Endodermal cell (in vitro differentiated cells): ENCODE results near the gene CTNNA2. TPM values are rescaled to one million over a fixed set of nuclear protein-coding genes. Genes with fewer than 3 reads are reported as not detected.

Experiments
- DNase-seq: peaks from one replicate; pipeline ENCODE4 v3.0.0-alpha.2; 2017
- H3K27ac ChIP-seq: 2 replicates; pipeline ENCODE4 v1.5.1; 2013; ENCODE audit warnings: mild to moderate bottlenecking, low read depth, low read length, moderate library complexity
- H3K27me3 ChIP-seq: 2 replicates; pipeline ENCODE4 v1.6.1; 2013; ENCODE audit warnings: mild to moderate bottlenecking, low read length, moderate library complexity; ENCODE audit not compliant: insufficient read depth, control insufficient read depth, poor library complexity, severe bottlenecking
- H3K36me3 ChIP-seq: 2 replicates; pipeline ENCODE4 v1.7.0; 2013; ENCODE audit warnings: mild to moderate bottlenecking, low read length, moderate library complexity; ENCODE audit not compliant: control insufficient read depth, insufficient read depth
- H3K4me1 ChIP-seq: one replicate; pipeline ENCODE4 v1.7.0; 2013; ENCODE audit warnings: low read length; ENCODE audit not compliant: control insufficient read depth, insufficient read depth
- H3K4me3 ChIP-seq: 2 replicates; pipeline ENCODE4 v1.5.1; 2013; ENCODE audit warnings: mild to moderate bottlenecking, low read length, moderate library complexity
- H3K9ac ChIP-seq: 2 replicates; pipeline ENCODE4 v1.6.1; 2013; ENCODE audit warnings: mild to moderate bottlenecking, low read length, moderate library complexity; ENCODE audit not compliant: poor library complexity, severe bottlenecking; ENCODE audit errors: extremely low read depth
- H3K9me3 ChIP-seq: 2 replicates; pipeline ENCODE4 v1.6.1; 2013; ENCODE audit warnings: mild to moderate bottlenecking, low read length, moderate library complexity; ENCODE audit not compliant: control insufficient read depth
- H3K27ac Mint-ChIP-seq: 2 replicates; pipeline ENCODE4 v1.8.0; 2020; ENCODE audit warnings: mixed read lengths
- H3K27me3 Mint-ChIP-seq: 2 replicates; pipeline ENCODE4 v1.8.0; 2021; ENCODE audit warnings: mild to moderate bottlenecking, mixed read lengths; ENCODE audit not compliant: insufficient read depth
- H3K36me3 Mint-ChIP-seq: 2 replicates; pipeline ENCODE4 v1.8.0; 2020; ENCODE audit warnings: low read depth, mixed read lengths
- H3K4me1 Mint-ChIP-seq: 2 replicates; pipeline ENCODE4 v1.8.0; 2020; ENCODE audit warnings: mixed read lengths
- H3K4me3 Mint-ChIP-seq: 2 replicates; pipeline ENCODE4 v1.8.0; 2020; ENCODE audit warnings: mild to moderate bottlenecking, moderate library complexity, mixed read lengths
- H3K9me3 Mint-ChIP-seq: 2 replicates; pipeline ENCODE4 v1.8.0; 2020; ENCODE audit warnings: mild to moderate bottlenecking, mixed read lengths
- CTCF ChIP-seq: fragments of 200-600 bp; sonication (generic); conservative IDR thresholded peaks from 2 replicates; pipeline ENCODE4 v1.5.0; 2021; ENCODE audit warnings: antibody characterized with exemption, mild to moderate bottlenecking
- WGBS, 2 experiments: methylation state at CpG; one replicate each; pipeline versions ENCODE4 v1.1.5 to v1.1.7; 2013; ENCODE audit warnings: missing lambda C conversion rate in 2 of 2, mixed read lengths in 1 of 2; ENCODE audit not compliant: insufficient coverage in 1 of 2, insufficient read length in 1 of 2; 5-methylcytosine and 5-hydroxymethylcytosine counted together
- total RNA-seq, 2 donors: library from RNA; stranded (reverse); fragmentation: NEBNext Ultra II Directional in 1 of 2; extraction: Animal tissue kit (Norgen Biotek cat#: 25700) in 1 of 2; gene quantifications; 2 replicates in 1 of 2; 3 replicates in 1 of 2; pipeline ENCODE4 v1.2.1, GENCODE V29; 2021

CTNNA2 gene
- total RNA-seq, 2 donors from 2014 or later, result 7.7 to 9.8 TPM

GRCh38 chr2:80324525-80324924 lies 811.7 kb downstream of the CTNNA2 start:
- no peaks in the 10 kb centered on the region for H3K9me3 Mint-ChIP-seq
- no peak for DNase-seq
- peaks cover 36% of the 10 kb centered on the region for H3K4me1 Mint-ChIP-seq
- Histone ChIP-seq H3K9me3 (no peaks in the 10 kb centered on the region), H3K4me1 (peaks cover 5% of the 10 kb centered on the region), H3K9ac (no peak overlapping the region), H3K27ac (no peak overlapping the region), H3K27me3 (peaks cover 18% of the 10 kb centered on the region), H3K36me3 (no peaks in the 10 kb centered on the region), H3K4me3 (no peak overlapping the region)
- H3K4me3 Mint-ChIP-seq, result no peak overlapping the region
- no peak for TF ChIP-seq CTCF
- no peaks in the 10 kb centered on the region for H3K36me3 Mint-ChIP-seq
- no peak overlapping the region for H3K27ac Mint-ChIP-seq
- WGBS, 2 experiments, result 48 to 64% methylated on average over 3 of the region's 3 CpGs
- H3K27me3 Mint-ChIP-seq, result peaks cover 11% of the 10 kb centered on the region

GRCh38 chr2:80326214-80326613 lies 813.4 kb downstream of the CTNNA2 start:
- Mint-ChIP-seq H3K36me3 (no peaks in the 10 kb centered on the region), H3K9me3 (no peaks in the 10 kb centered on the region), H3K4me1 (peaks cover 51% of the 10 kb centered on the region), H3K4me3 (no peak overlapping the region), H3K27me3 (peaks cover 7% of the 10 kb centered on the region), H3K27ac (no peak overlapping the region)
- no peak overlapping the region for H3K4me3 ChIP-seq
- peak; percentile 80 for TF ChIP-seq CTCF
- no peak for DNase-seq
- peaks cover 18% of the 10 kb centered on the region for H3K27me3 ChIP-seq
- H3K9me3 ChIP-seq, result no peaks in the 10 kb centered on the region
- H3K27ac ChIP-seq, result no peak overlapping the region
- H3K36me3 ChIP-seq, result no peaks in the 10 kb centered on the region
- no peak overlapping the region for H3K9ac ChIP-seq
- peaks cover 13% of the 10 kb centered on the region for H3K4me1 ChIP-seq

- peaks cover 18% of the 10 kb centered on the region for H3K27me3 ChIP-seq
- 80% methylated on average over 1 of the region's 1 CpG; no CpG with 5 or more reads in 1 of the 2 experiments for WGBS, 2 experiments
- Mint-ChIP-seq H3K27me3 (peaks cover 5% of the 10 kb centered on the region), H3K4me3 (no peak overlapping the region), H3K9me3 (no peaks in the 10 kb centered on the region), H3K4me1 (peaks cover 54% of the 10 kb centered on the region), H3K27ac (peak overlapping the region; percentile 34), H3K36me3 (no peaks in the 10 kb centered on the region)
- H3K9me3 ChIP-seq, result no peaks in the 10 kb centered on the region
- no peak overlapping the region for H3K9ac ChIP-seq
- peaks cover 13% of the 10 kb centered on the region for H3K4me1 ChIP-seq
- H3K27ac ChIP-seq, result no peak overlapping the region
- no peak for TF ChIP-seq CTCF
- no peak for DNase-seq
- H3K36me3 ChIP-seq, result no peaks in the 10 kb centered on the region
- H3K4me3 ChIP-seq, result peak overlapping the region; percentile 8
Measured at GRCh38 chr2:80326861-80327260, 814.0 kb downstream of the CTNNA2 start.
